Coronary artery (tissue), 2 donors: Measurements from ENCODE around the gene TFDP2.
"Not testable (repeated sequence)": the region's sequence is repeated elsewhere in the genome, so short reads cannot be mapped to it uniquely, and the experiment has no call there.

Experiments
- DNase-seq: peaks from one replicate; pipeline ENCODE4 v3.0.0-alpha.2; 2017; ENCODE audit warnings: low spot score
- H3K27ac ChIP-seq, 2 donors: fragments of 200-600 bp; sonication (generic); one replicate each; pipeline ENCODE4 v1.5.1; 2016 to 2019
- H3K4me3 ChIP-seq: fragments of 200-600 bp; sonication (generic); 2 replicates; pipeline ENCODE4 v1.5.1; 2016; ENCODE audit warnings: mild to moderate bottlenecking, moderate library complexity
- CTCF ChIP-seq: fragments of 200-600 bp; sonication (generic); IDR thresholded peaks from one replicate; pipeline ENCODE4 v1.5.1; 2019; ENCODE audit warnings: antibody characterized with exemption

TFDP2 gene

GRCh38 chr3:142149673-142149992, 289 bp upstream of the TFDP2 start:
- no peak for TF ChIP-seq CTCF
- no peak for DNase-seq
- Histone ChIP-seq H3K27ac (peak overlapping the region; percentile 82 to 89), H3K4me3 (peak overlapping the region; percentile 86)

GRCh38 chr3:142148044-142148791, 1.1 kb downstream of the TFDP2 start:
- no peak for TF ChIP-seq CTCF
- H3K27ac ChIP-seq, result peak overlapping the region; percentile 82 to 89
- DNase-seq, result no peak

GRCh38 chr3:142144587-142144986, 4.8 kb downstream of the TFDP2 start:
- H3K4me3 ChIP-seq, DNase-seq, H3K27ac ChIP-seq: not testable (repeated sequence)

More at GRCh38 chr3:142148044-142148791, 1.1 kb downstream of the TFDP2 start:
- H3K4me3 ChIP-seq, result peak overlapping the region; percentile 86

- not testable (repeated sequence) for DNase-seq, H3K27ac ChIP-seq, H3K4me3 ChIP-seq
These were observed 8.6 kb downstream of the TFDP2 start for GRCh38 chr3:142140608-142141285.

GRCh38 chr3:142137089-142137488, 12.3 kb downstream of the TFDP2 start:
- not testable (repeated sequence) for H3K27ac ChIP-seq, H3K4me3 ChIP-seq, DNase-seq

- H3K4me3 ChIP-seq, result no peak overlapping the region
- TF ChIP-seq CTCF, result no peak
These were observed 14.5 kb downstream of the TFDP2 start for GRCh38 chr3:142134799-142135325.

GRCh38 chr3:142129516-142130171, 19.7 kb downstream of the TFDP2 start:
- H3K4me3 ChIP-seq, result no peak overlapping the region
- DNase-seq, result no peak
- no peak for TF ChIP-seq CTCF
- H3K27ac ChIP-seq, result no peak overlapping the region

More at GRCh38 chr3:142134799-142135325, 14.5 kb downstream of the TFDP2 start:
- no peak overlapping the region for H3K27ac ChIP-seq
- no peak for DNase-seq

- H3K27ac ChIP-seq, result no peak overlapping the region
- no peak overlapping the region for H3K4me3 ChIP-seq
- DNase-seq, result no peak
- no peak for TF ChIP-seq CTCF
These were observed 21.2 kb downstream of the TFDP2 start for GRCh38 chr3:142127941-142128658.
